GM03348 (cell line): ENCODE data around the gene MAP4K4.

Experiments
- DNase-seq: peaks from one replicate; pipeline ENCODE4 v3.0.0; 2012; ENCODE audit warnings: low spot score

Gene MAP4K4

DNA sequence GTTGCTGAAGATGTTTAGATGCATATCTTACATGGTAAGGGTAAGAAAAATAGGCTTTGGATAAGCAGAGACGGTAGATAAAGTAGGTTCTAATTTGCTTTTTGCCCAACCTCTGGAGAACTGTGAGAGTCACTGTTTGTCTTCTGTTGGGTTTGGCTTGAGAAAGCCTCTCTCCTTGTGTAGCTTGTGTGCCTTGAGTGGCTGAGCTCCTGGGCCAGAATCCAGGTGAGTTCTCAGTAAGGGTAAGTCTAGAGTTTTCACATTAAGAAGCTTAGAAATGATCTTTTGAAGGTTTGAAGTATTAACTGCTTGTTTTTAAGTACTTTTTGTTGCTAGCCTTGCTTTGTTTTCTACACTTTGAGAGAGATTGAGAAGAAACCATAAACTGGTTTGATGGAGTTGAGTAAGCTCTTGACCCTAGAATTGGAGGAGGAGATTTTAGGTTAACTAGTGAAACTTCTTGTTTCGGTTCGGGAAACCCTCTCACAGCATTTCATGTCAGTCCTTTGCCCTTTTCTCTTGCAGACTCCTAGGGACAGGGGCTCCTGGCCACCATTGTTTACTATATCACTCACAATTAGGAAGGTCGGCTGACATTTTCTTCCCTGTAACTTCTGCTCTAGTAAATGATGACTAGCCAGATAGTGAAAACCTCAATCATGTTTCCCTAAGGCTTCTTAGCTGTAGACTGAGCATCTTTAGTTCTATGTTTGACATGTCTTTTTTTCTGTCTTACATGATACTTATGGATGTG, 26.0 kb downstream of the MAP4K4 start:
- no peak for DNase-seq

DNA sequence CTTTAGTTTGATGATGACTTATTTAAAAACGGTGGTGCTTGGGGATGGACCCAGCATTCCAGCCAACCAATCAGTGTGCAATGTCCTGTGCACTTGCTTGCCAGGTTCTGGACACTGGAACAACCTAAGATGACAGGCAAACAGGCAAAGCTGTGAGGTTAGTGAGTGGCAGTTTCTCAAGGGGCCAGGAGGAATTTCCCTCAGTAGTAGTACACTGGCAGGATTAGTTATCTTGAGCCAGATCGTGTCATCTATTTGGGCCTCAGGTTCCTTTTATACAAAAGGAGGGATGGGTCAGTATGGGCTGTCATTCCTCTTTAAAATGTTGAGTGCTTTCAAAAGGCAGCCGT, 26.6 kb downstream of the MAP4K4 start:
- no peak for DNase-seq

GRCh38 chr2:101725038-101725437, 27.5 kb downstream of the MAP4K4 start:
- no peak for DNase-seq

DNA sequence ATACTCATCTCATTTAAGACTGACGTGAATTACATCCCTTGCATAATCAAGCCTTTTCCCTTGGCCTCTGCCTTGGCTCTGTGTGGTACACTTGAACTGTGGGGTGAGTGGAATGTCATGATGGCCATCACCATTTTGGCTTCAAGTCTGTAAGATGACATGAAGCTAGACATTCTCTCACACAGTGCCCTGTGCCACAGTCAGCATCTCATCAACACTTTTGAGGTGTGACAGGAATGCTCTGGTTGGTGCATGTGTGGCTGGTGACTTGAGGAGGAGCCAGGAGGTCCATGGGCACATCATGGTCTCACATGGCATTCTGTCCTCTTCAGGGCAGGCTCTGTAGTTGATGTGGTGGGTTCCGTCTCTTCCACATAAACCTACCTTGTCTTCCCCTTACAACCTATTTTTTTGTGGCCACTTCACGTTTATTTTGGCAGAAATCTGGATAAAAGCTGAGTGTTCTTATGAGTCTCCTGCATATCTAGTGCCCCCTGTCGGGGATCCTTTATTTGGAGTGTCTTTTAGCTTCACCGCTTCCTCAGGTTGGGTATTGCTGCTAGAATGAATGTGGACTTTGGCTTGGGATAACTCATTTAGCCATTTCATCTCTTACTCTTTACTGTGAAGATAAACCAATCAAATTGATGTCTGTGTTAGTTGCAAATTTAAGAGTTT, 28.1 kb downstream of the MAP4K4 start:
- no peak for DNase-seq

- DNase-seq, result no peak
Measured at GRCh38 chr2:101728865-101729264, 31.4 kb downstream of the MAP4K4 start.

DNA sequence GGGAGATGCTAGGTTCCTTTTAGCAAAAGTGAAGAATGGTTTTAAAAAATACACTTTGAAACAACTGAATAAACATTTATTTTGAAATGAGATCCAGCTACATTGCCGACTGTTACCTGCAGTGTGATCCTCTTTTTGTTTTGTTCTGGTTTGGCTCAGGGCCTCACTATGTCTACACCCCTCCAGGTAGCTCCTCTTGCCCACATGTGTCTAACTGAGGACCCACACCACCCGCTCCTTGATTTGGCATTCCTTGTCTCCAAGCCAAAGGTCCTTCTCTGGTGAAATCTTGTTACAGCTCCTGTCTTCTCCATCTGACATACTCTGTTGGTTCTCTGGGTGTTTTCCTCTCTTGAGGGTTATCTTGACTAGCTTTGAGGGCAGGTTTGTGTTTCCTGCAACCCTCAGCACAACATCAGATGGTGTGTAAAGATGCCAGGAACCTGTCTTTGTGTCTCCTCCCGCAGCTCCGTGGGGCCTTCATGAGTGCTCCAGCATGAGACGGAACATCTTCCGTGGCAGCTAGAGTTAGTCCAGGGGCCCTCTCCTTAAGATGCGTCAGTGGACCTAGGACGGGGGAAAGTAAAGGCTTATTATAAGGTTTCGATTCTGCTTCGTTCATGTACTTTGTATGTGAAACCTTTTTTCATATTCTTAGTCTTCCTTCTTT, 32.1 kb downstream of the MAP4K4 start:
- DNase-seq, result no peak

- DNase-seq, result no peak
Measured at GRCh38 chr2:101731221-101732054, 33.9 kb downstream of the MAP4K4 start.

DNA sequence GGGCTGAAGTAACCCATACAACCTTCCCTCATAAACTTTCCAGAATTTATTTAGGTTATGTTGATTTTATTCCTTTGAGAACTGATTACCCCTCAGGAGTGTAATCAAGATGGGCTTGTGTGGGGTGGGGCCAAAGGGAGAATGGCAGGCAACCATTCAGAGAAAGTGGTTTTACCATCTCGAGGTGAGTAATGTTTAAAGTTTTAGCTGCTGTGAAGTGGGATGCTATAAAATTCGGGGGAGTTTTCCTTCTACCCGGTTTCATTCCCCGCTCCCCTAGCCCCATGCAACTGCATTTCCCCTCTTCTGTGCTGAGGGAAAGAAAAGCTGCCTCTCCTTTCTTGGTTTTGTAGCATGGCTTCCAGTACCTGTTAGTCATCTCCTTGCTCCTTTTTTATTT, 34.7 kb downstream of the MAP4K4 start:
- no peak for DNase-seq

GRCh38 chr2:101732773-101733256, 35.3 kb downstream of the MAP4K4 start:
- DNase-seq, result no peak

- no peak for DNase-seq
Measured at GRCh38 chr2:101733257-101733993, 35.9 kb downstream of the MAP4K4 start.

DNA sequence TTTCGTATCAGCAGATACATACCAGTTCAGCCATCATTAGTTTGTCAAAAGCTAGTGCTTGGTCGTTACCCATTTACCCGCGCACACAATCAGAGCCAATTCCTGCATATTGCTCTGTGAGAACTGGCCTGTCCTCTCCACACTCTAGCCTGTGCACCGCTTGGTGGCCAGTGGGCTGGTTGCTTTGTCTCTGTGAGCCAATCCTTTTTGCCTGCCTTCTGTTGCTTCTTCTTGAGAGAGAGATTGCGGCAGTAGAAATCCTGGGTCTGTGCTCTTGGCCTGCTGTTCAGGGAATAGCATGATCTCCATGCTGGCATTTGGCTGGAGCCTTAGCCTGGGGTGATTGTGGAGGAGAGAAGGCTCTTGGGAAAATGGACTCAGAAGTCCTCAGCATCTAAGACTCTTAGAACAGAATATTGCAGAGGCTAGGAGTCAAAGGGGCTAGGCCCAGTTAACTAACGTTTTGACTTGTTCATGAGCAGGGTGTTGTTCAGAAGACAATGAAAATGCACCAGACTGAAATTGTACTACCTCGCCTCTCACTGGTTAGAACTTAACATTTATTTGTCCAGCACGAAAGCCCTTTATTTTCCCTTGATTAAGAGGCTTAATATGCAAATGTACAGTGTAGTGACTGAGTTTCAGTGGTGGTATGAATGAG, 37.1 kb downstream of the MAP4K4 start:
- DNase-seq, result no peak

GRCh38 chr2:101735166-101735533, 37.6 kb downstream of the MAP4K4 start:
- no peak for DNase-seq

DNA sequence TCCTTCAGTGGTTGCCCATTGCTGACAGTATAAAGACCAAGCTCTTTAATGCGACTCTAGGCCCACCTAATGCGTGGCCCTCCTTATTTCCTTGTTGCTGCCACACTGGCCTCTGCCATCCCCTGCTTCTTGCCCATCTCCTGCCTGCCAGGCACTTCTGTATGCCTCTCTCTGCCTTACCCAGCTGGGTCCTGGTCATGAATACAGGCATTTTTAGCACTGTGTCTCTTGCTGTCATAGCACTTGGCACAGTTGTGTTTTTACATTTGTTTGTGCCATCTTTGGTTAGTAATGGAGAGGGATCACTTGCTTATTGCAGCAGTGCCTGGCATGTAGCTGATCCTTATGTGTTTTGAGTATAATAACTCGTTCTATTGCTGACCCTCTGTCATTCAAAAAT, 38.7 kb downstream of the MAP4K4 start:
- no peak for DNase-seq

DNA sequence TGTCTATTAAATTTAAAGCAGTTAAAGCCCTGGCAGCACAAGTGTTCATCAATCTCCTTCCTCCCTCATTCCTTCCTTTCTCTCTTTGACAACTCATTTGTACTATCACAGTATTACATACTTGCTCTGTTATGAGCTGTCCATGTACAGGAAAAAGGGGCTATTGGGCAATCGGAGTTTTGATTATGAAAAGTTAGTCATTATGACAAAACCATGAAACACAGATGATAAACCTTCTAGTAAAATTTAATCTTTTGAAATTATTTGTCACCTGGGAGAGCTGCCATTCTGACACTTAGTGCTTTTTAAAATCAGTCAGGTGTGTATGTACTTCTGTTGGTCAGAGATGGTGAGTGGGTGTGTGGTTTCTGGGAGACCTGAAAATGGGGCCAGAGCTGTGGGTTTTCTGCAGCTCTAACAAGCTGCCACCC, 39.4 kb downstream of the MAP4K4 start:
- DNase-seq, result peak; percentile 75

DNA sequence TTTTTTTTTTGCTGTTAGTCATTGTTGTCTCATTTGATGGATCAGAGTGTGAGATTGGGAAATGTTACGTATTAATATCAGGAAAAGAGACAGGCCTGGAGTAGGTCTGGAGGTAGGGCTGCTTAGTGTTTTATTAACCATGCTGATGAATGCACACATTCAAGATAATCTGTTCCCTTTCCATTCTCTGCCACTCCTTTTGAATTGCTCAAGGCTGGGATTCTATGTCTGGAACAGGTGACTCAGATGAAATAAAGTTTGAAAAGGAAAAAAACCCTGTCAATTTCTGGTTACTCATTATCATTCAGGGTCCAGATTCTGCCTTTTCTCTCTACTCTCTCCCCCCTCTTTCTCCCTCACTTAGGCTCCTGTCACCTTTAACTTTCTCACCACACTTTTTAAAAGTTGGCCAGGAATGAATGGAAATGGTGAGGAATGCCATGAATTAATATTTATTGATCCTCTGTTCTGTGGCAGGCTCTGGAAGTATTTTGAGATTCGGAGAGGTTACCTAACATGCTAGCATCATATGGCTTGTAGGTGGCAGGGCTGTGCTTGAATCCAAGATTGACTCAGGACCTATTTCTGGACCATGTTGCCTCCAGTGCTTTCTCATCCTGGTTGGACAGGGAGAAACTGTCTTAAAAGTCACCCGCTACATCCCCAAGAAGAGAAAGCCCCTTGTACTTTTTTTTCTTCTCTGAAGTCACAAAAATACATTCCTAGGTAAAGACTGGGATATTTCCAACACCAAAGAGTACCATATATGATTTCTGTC, 40.2 kb downstream of the MAP4K4 start:
- DNase-seq, result no peak

DNA sequence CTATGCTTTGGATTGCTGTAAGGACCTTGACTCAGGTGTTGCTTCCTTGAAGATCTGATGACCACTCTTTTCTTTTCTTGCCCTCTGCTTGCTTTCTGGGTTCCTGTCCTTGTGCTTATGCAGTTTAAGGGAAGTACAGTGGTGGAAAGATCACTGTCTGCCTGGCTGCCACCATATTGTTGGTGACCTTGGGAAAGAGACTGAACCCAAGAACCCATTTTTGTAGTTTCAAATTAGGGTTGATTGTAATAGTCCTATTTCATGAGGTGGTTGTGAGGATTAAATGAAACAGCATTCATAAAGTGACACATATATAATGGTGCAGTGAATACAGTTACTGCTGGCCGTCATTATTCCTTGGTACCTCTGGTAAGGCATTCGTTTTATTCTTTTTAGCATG, 41.1 kb downstream of the MAP4K4 start:
- DNase-seq, result no peak

GRCh38 chr2:101740555-101740964, 43.1 kb downstream of the MAP4K4 start:
- no peak for DNase-seq

- DNase-seq, result no peak
Measured at GRCh38 chr2:101741775-101742520, 44.4 kb downstream of the MAP4K4 start.

GRCh38 chr2:101742547-101742946, 45.0 kb downstream of the MAP4K4 start:
- no peak for DNase-seq
